WTC11 (cell line): ENCODE results near the gene FAM13C. TPM values are rescaled to one million over a fixed set of nuclear protein-coding genes. Genes with fewer than 3 reads are reported as not detected.

Experiments used
- ATAC-seq: fragments of 200-7000 bp; cut with Tn5 transposase; 2 replicates; pipeline ENCODE4 v1.10.0; 2021; ENCODE audit warnings: mild to moderate bottlenecking, moderate library complexity
- CTCF ChIA-PET: fragments of 300-600 bp; sonication (Branson Sonifier 250); formaldehyde crosslinking; loops from one replicate; lab custom pipeline; 2021; ENCODE audit warnings: antibody characterized with exemption; lab: Charles Lee
- POLR2A ChIA-PET: fragments of 350-600 bp; sonication (Branson Sonifier 250); formaldehyde crosslinking; loops from one replicate; lab custom pipeline; 2021; ENCODE audit warnings: antibody characterized with exemption; lab: Charles Lee
- DNase-seq: peaks from one replicate; pipeline ENCODE4 v3.0.0; 2021; ENCODE audit warnings: low spot score
- H3K27ac Mint-ChIP-seq: 2 replicates; pipeline ENCODE4 v1.8.0; 2021; ENCODE audit warnings: mixed read lengths
- H3K27me3 Mint-ChIP-seq: 2 replicates; pipeline ENCODE4 v1.8.0; 2021; ENCODE audit warnings: low read depth, mild to moderate bottlenecking, moderate library complexity, mixed read lengths
- H3K36me3 Mint-ChIP-seq: 2 replicates; pipeline ENCODE4 v1.8.0; 2021; ENCODE audit warnings: mixed read lengths
- H3K4me1 Mint-ChIP-seq: 2 replicates; pipeline ENCODE4 v1.8.0; 2022; ENCODE audit warnings: mixed read lengths
- H3K4me3 Mint-ChIP-seq: 2 replicates; pipeline ENCODE4 v1.8.0; 2021; ENCODE audit warnings: mild to moderate bottlenecking, moderate library complexity, mixed read lengths
- H3K9me3 Mint-ChIP-seq: 2 replicates; pipeline ENCODE4 v1.8.0; 2021; ENCODE audit warnings: mixed read lengths
- CREB1 ChIP-seq: sonication (generic); formaldehyde crosslinking; IDR thresholded peaks from 2 replicates; pipeline ENCODE4 v1.8.0; 2023; ENCODE audit warnings: mild to moderate bottlenecking, missing genetic modification reagents
- ELF4 ChIP-seq: sonication (generic); formaldehyde crosslinking; IDR thresholded peaks from 2 replicates; pipeline ENCODE4 v1.8.1; 2022; ENCODE audit warnings: low read depth, mild to moderate bottlenecking, moderate library complexity, missing genetic modification reagents
- GTF2I ChIP-seq: fragments of 250-450 bp; sonication (Bioruptor Pico); conservative IDR thresholded peaks from 2 replicates; pipeline ENCODE4 v1.4.0; 2021; ENCODE audit warnings: mild to moderate bottlenecking
- JAZF1 ChIP-seq: fragments of 250-450 bp; sonication (Bioruptor Pico); IDR thresholded peaks from 2 replicates; pipeline ENCODE4 v1.9.0; 2021; ENCODE audit warnings: moderate library complexity, mild to moderate bottlenecking, inconsistent platforms
- MAX ChIP-seq: sonication (generic); formaldehyde crosslinking; IDR thresholded peaks from 2 replicates; pipeline ENCODE4 v1.8.0; 2022; ENCODE audit warnings: mild to moderate bottlenecking, missing genetic modification reagents
- MXD4 ChIP-seq: fragments of 250-450 bp; sonication (Bioruptor Pico); IDR thresholded peaks from 2 replicates; pipeline ENCODE4 v1.8.0; 2021; ENCODE audit warnings: mild to moderate bottlenecking, moderate library complexity, borderline replicate concordance
- MYBL2 ChIP-seq: sonication (generic); formaldehyde crosslinking; IDR thresholded peaks from 2 replicates; pipeline ENCODE4 v1.8.1; 2023; ENCODE audit warnings: mild to moderate bottlenecking, moderate library complexity, missing genetic modification reagents
- ZNF263 ChIP-seq: sonication (generic); formaldehyde crosslinking; IDR thresholded peaks from 2 replicates; pipeline ENCODE4 v1.8.1; 2022; ENCODE audit warnings: low read depth, mild to moderate bottlenecking, moderate library complexity, missing genetic modification reagents
- ZNF532 ChIP-seq: fragments of 250-450 bp; sonication (Bioruptor Pico); IDR thresholded peaks from 2 replicates; pipeline ENCODE4 v1.9.0; 2021; ENCODE audit warnings: mild to moderate bottlenecking, borderline replicate concordance
- ZNF671 ChIP-seq: fragments of 250-450 bp; sonication (Bioruptor Pico); IDR thresholded peaks from 2 replicates; pipeline ENCODE4 v1.8.0; 2021; ENCODE audit warnings: mild to moderate bottlenecking
- total RNA-seq: library from RNA; stranded (reverse); gene quantifications from 3 replicates; pipeline ENCODE4 v1.2.3, GENCODE V29; 2021
- TF ChIP-seq, protein P1 (sequence below): fragments of 250-450 bp; sonication (Bioruptor Pico); IDR thresholded peaks from 2 replicates; pipeline ENCODE4 v1.9.0; 2021; ENCODE audit warnings: moderate library complexity, mild to moderate bottlenecking, inconsistent platforms, borderline replicate concordance
- TF ChIP-seq, protein P2 (sequence below): sonication (generic); formaldehyde crosslinking; IDR thresholded peaks from 2 replicates; pipeline ENCODE4 v1.8.1; 2022; ENCODE audit warnings: low read depth, missing genetic modification reagents, borderline replicate concordance
- TF ChIP-seq, protein P3 (sequence below): sonication (generic); formaldehyde crosslinking; IDR thresholded peaks from 2 replicates; pipeline ENCODE4 v1.8.0; 2022; ENCODE audit warnings: mild to moderate bottlenecking, missing genetic modification reagents
- TF ChIP-seq, protein P4 (sequence below): sonication (generic); formaldehyde crosslinking; IDR thresholded peaks from 2 replicates; pipeline ENCODE4 v1.8.0; 2022; ENCODE audit warnings: mild to moderate bottlenecking, missing genetic modification reagents
- TF ChIP-seq, protein P5 (sequence below): sonication (generic); formaldehyde crosslinking; IDR thresholded peaks from 2 replicates; pipeline ENCODE4 v1.8.1; 2023; ENCODE audit warnings: mild to moderate bottlenecking, missing genetic modification reagents, borderline replicate concordance

FAM13C gene
- total RNA-seq, 1 experiment from 2014 or later, result 1.5 TPM

DNA sequence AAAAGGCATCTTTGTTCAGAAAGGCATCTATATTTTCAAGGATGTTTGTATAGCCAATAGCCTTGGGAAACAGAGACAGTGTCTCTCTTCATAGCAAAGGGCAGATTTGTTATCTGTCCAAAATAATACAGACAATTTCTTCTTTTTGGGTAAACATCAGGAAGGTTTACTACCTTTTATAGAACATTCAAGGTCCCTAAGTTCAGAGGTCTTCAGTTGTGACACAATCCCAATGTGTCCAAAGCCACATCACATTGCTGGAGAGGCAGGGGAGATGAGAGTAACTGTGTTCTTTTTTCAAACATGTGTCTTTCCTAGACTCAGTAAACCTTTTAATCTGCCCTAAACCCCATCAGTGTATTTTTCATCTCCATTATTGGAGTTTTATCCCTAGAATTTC is 33.6 kb upstream of the FAM13C start:
- Mint-ChIP-seq H3K4me3 (no peak overlapping the region), H3K36me3 (peaks cover 3% of the 10 kb centered on the region; the same call in 1 of the 2 replicates), H3K27me3 (no peaks in the 10 kb centered on the region), H3K9me3 (peaks cover 7% of the 10 kb centered on the region; the same call in 1 of the 2 replicates), H3K27ac (no peak overlapping the region), H3K4me1 (peaks cover 21% of the 10 kb centered on the region)
- ATAC-seq, result no peak
- ChIA-PET CTCF (no interaction called here), POLR2A (no interaction called here)
- DNase-seq, result no peak
- TF ChIP-seq, protein P1, sequence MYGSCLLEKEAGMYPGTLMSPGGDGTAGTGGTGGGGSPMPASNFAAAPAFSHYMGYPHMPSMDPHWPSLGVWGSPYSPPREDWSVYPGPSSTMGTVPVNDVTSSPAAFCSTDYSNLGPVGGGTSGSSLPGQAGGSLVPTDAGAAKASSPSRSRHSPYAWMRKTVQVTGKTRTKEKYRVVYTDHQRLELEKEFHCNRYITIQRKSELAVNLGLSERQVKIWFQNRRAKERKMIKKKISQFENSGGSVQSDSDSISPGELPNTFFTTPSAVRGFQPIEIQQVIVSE (CRISPR knock-in tag), result no peak
- no peak for TF ChIP-seq GTF2I
- no peak for TF ChIP-seq MXD4 (CRISPR knock-in tag)
- TF ChIP-seq, protein P2, sequence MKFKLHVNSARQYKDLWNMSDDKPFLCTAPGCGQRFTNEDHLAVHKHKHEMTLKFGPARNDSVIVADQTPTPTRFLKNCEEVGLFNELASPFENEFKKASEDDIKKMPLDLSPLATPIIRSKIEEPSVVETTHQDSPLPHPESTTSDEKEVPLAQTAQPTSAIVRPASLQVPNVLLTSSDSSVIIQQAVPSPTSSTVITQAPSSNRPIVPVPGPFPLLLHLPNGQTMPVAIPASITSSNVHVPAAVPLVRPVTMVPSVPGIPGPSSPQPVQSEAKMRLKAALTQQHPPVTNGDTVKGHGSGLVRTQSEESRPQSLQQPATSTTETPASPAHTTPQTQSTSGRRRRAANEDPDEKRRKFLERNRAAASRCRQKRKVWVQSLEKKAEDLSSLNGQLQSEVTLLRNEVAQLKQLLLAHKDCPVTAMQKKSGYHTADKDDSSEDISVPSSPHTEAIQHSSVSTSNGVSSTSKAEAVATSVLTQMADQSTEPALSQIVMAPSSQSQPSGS, result no peak
- TF ChIP-seq ZNF263 (CRISPR knock-in tag), result no peak
- no peak for TF ChIP-seq MAX (CRISPR knock-in tag)
- TF ChIP-seq, protein P3, sequence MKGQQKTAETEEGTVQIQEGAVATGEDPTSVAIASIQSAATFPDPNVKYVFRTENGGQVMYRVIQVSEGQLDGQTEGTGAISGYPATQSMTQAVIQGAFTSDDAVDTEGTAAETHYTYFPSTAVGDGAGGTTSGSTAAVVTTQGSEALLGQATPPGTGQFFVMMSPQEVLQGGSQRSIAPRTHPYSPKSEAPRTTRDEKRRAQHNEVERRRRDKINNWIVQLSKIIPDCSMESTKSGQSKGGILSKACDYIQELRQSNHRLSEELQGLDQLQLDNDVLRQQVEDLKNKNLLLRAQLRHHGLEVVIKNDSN (CRISPR knock-in tag), result no peak
- no peak for TF ChIP-seq ZNF671
- TF ChIP-seq MYBL2 (CRISPR knock-in tag), result no peak
- no peak for TF ChIP-seq ELF4 (CRISPR knock-in tag)
- no peak for TF ChIP-seq CREB1
- TF ChIP-seq, protein P4, sequence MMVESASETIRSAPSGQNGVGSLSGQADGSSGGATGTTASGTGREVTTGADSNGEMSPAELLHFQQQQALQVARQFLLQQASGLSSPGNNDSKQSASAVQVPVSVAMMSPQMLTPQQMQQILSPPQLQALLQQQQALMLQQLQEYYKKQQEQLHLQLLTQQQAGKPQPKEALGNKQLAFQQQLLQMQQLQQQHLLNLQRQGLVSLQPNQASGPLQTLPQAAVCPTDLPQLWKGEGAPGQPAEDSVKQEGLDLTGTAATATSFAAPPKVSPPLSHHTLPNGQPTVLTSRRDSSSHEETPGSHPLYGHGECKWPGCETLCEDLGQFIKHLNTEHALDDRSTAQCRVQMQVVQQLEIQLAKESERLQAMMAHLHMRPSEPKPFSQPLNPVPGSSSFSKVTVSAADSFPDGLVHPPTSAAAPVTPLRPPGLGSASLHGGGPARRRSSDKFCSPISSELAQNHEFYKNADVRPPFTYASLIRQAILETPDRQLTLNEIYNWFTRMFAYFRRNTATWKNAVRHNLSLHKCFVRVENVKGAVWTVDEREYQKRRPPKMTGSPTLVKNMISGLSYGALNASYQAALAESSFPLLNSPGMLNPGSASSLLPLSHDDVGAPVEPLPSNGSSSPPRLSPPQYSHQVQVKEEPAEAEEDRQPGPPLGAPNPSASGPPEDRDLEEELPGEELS, result no peak

DNA sequence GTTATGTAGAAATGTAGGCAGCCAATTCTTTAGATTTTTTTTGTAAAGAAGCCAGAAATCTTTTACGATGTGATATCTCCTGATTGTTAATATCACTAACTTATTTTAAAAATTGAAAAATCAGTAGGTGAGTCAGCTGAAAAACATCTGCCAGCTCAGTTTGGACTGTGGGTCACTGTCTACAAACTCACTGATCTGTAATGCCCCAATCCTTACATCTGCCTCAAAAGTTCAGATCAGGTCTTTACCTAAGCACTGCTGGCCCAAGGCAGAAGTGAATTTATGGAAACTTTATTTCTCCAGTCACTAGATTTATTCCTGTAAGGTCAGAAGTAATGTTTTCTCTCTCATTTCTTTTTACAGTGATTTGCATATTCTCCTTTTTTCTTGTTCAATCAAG is 31.0 kb upstream of the FAM13C start:
- no peak for DNase-seq
- no peak overlapping the region for H3K4me3 Mint-ChIP-seq
- ATAC-seq, result peak; percentile 60

More for the DNA sequence above, 31.0 kb upstream of the FAM13C start:
- peaks cover 21% of the 10 kb centered on the region for H3K4me1 Mint-ChIP-seq
- H3K27ac Mint-ChIP-seq, result no peak overlapping the region
- H3K36me3 Mint-ChIP-seq, result no peaks in the 10 kb centered on the region
- TF ChIP-seq ZNF532 (CRISPR knock-in tag), result no peak
- TF ChIP-seq, protein P5, sequence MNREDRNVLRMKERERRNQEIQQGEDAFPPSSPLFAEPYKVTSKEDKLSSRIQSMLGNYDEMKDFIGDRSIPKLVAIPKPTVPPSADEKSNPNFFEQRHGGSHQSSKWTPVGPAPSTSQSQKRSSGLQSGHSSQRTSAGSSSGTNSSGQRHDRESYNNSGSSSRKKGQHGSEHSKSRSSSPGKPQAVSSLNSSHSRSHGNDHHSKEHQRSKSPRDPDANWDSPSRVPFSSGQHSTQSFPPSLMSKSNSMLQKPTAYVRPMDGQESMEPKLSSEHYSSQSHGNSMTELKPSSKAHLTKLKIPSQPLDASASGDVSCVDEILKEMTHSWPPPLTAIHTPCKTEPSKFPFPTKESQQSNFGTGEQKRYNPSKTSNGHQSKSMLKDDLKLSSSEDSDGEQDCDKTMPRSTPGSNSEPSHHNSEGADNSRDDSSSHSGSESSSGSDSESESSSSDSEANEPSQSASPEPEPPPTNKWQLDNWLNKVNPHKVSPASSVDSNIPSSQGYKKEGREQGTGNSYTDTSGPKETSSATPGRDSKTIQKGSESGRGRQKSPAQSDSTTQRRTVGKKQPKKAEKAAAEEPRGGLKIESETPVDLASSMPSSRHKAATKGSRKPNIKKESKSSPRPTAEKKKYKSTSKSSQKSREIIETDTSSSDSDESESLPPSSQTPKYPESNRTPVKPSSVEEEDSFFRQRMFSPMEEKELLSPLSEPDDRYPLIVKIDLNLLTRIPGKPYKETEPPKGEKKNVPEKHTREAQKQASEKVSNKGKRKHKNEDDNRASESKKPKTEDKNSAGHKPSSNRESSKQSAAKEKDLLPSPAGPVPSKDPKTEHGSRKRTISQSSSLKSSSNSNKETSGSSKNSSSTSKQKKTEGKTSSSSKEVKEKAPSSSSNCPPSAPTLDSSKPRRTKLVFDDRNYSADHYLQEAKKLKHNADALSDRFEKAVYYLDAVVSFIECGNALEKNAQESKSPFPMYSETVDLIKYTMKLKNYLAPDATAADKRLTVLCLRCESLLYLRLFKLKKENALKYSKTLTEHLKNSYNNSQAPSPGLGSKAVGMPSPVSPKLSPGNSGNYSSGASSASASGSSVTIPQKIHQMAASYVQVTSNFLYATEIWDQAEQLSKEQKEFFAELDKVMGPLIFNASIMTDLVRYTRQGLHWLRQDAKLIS, result no peak
- TF ChIP-seq JAZF1 (CRISPR knock-in tag), result no peak
- ChIA-PET CTCF (no interaction called here), POLR2A (no interaction called here)
- no peaks in the 10 kb centered on the region for H3K9me3 Mint-ChIP-seq
- H3K27me3 Mint-ChIP-seq, result no peaks in the 10 kb centered on the region
